Jurkat, Clone E6-1 (cell line): ENCODE measurements around the gene RIT2.
"Not testable (repeated sequence)": the region's sequence is repeated elsewhere in the genome, so short reads cannot be mapped to it uniquely, and the experiment has no call there.

Experiments
- DNase-seq: peaks from one replicate; pipeline ENCODE4 v3.0.0-alpha.2; 2011; ENCODE audit warnings: low read depth, low spot score
- H3K4me3 ChIP-seq: 2 replicates; pipeline ENCODE4 v1.5.1; 2011; ENCODE audit warnings: mild to moderate bottlenecking, low read length, control low read depth, moderate library complexity

RIT2 gene

DNA sequence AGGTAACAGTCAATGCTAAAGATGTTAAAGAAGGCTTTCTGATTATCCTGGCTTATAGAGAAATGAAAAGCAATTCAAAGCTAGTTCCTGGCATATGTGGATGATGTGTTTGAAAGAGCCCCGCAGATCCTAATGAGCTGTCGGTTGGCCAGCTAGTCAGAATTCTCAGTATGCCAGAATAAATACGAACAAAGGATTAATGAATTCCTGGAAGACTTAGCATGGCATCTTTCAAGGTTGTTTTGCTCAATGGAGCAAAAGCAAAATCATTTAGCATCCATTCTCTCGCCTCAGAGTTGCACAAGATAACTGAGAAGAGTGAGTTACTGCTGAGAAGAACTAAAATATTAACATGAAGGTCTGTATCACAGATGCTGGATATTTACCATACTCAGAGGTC, 307.6 kb downstream of the RIT2 start:
- DNase-seq = no peak
- no peak overlapping the region for H3K4me3 ChIP-seq

DNA sequence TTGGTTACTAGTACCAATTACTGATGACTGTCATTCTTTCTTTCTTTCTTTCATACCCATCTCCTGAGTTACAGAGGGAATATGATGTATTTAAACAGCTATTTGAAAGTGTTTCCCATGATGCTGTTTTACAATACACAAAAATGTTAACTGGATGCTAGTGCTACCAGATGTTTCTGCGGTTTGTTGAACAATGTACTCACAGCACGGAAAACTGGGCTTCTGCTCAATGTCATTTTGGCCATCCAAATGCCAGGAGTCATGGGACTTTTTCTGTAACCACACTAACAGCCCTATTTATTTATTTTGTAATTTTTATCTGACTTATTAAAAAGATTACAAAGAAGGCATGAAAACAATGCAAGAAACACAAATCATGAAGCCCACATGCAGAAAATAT, 313.8 kb downstream of the RIT2 start:
- H3K4me3 ChIP-seq = no peak overlapping the region
- no peak for DNase-seq

DNA sequence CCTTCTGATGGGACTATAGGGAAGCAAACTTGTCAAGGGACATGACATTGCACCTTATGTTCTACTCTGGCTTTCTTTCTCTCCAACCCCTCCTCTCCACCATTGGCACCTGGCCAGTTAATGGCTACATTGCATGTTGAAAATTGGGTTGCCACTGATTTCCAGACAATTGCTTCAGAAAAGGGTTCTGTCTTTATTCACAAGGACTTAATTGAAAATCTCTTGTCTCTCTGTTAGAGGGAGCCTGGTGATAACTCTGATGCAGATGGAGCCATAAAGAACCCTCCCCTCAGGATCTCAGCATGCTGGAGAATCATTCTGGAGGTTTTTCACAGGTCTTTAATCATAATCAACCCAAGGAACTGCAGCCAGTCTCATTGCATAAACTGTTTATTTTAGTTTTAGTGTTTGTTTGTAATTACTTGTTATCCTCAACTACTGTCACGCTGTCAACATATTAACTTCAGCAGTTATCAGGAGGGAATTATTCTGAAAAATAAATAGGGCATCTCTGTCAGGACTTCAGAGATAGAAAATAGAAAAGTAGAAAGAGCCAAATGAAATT, 316.8 kb downstream of the RIT2 start:
- no peak for DNase-seq

DNA sequence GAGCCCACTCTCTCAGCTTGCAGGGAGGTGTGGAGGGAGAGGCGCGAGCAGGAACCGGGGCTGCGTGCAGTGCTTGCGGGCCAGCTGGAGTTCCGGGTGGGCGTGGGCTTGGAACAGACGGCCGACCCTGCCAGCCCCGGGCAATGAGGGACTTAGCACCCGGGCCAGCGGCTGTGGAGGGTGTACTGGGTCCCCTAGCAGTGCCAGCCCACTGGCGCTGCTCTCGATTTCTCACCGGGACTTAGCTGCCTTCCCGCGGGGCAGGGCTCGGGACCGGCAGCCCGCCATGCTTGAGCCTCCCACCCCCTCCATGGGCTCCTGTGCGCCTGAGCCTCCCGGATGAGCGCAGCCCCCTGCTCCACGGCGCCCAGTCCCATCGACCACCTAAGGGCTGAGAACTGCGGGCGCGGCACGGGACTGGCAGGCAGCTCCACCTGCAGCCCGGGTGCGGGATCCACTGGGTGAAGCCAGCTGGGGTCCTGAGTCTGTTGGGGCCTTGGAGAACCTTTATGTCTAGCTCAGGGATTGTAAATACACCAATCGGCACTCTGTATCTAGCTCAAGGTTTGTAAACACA, 320.2 kb downstream of the RIT2 start:
- not testable (repeated sequence) for DNase-seq, H3K4me3 ChIP-seq

More for the DNA sequence above, 316.8 kb downstream of the RIT2 start:
- no peak overlapping the region for H3K4me3 ChIP-seq

DNA sequence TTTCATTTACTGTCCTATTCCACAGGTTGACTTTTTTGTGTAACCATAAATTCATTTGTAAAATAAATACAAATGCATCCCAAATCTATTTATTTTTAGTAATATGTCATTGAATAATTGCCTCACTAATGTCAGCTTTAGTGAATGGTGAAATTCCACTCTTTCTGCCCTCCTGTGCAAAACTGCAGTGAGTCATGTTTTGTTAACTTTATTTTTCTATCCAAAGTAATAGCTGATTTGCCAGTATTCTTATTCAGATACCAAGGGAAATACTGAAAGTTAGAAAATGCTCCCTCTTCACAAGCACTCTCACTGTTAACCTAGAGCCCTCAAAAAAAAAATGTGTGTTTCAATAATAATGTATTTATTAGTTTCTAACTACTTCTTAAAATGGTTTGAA, 322.8 kb downstream of the RIT2 start:
- no peak overlapping the region for H3K4me3 ChIP-seq
- no peak for DNase-seq

DNA sequence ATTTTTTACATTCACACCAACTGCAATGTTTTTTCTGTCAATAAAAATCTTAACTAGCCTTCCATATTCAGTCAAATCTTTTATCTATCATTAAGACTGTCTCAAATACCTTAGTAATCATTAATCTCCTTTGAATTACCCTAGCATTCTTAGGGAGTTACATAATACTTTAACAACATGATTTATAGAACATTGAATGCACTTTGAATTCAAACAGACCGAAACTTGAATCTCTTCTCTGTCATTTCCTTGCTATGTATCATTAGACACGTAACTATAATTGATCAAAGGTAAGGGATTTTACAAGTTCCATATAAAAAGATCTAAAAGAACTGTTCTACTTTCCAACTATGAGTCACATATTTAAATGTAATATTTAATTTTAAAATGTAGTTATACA, 330.9 kb downstream of the RIT2 start:
- no peak for DNase-seq
- no peak overlapping the region for H3K4me3 ChIP-seq

DNA sequence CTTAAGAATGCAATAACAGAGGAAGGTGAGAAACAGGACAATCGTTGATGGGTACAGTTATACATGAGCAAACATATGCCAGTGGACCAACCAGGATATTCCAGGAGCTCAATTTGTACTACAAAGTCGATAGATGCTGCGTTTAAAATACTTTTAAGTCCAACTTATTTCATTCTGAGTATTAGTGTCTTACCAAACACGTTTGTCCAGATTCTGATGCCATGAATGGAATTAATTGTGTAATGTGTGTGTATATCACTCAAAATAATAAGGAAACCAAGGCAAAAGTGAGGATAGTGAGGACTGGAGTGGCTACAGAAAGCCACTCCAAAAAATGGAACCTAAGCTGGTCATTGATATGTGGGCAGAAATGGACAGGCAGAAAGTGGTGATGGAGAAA, 332.6 kb downstream of the RIT2 start:
- H3K4me3 ChIP-seq = no peak overlapping the region
- DNase-seq = no peak

DNA sequence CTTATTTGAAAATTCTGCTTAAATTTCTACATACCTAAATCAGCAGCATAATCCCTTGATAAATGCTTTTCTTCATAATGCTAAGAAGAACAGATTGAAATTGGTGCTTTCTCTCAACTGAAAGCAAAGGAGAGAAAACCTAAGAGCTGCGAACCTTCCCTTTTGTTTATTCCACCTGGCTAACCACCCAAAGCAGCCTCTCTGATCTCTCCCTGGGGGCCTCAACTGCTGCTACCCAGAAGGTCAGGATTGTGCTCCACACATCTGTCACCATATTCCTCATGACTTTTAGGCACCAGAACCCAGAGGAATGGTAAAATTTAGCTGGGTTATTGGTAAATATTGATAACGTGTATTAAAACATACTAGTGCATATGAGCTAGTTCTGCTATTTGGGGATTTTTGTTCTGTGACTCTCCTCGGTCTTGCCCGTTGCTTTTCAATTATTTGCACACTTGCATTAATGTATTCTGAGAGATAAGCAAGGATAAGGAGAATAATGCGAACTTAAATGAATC, 334.1 kb downstream of the RIT2 start:
- no peak for DNase-seq
- no peak overlapping the region for H3K4me3 ChIP-seq

DNA sequence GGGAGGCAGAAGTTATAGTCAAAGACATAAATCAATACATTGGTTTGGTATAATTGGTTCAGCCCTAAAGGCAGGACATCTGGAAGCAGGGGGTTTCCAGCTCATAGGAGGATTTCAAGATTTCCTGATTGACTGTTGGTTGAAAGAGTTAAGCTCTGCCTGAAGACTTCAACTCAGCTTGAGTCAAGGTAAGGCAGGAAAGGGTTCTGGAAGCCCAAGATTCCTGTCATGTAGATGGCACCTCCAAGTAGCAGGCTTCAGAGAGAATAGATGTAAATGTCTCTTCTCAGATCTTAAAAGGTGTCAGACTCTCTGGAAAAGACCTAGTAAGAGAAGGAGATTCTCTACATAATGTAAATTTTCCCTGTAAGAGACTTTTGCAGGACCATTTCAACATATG, 335.3 kb downstream of the RIT2 start:
- DNase-seq = no peak
- H3K4me3 ChIP-seq = no peak overlapping the region

DNA sequence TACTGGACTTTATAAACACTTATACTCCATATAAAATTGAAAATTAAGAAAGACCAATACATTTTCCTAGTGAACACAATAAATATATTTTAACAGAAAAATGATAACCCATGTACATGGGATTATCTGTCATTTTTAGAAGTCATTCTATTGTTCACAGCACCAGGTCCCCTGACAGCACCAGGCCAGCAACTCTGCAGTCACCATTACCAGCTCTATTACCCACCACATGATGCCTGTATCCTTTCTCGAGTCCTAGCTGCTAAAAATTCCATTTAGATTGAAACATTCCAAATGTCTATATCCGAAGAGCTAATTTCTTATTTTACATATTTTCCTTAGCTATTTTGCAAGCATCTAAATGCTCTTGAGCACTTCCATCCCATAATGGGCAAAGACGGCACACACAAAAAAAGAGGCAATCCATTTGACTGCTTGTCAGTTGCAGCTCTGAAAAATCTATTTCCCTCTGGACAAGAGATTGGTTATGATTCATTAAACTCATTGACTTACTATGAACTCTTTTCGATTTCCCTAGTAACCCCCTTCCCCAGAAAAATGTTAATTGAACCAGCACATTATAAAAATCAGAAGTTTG, 336.9 kb downstream of the RIT2 start:
- no peak for DNase-seq
- H3K4me3 ChIP-seq = no peak overlapping the region

DNA sequence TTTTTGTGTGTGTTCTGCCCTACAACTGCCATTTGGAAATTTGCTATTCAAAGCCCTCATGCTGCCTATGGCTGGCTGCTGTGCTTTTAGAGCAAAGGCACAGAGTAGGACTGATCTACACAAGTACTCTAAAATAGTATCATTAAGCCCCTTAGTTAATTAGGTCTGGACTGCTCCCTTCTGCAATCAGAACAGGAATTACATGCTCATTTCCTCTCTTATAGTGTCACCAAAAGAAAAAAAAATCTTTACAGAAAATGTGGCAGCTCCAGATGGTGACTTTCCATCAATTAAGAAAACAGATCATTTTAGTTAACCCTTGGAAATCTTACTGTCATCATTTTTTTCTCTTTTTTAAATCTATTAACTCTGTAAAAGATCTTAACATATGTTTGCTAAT, 337.5 kb downstream of the RIT2 start:
- no peak overlapping the region for H3K4me3 ChIP-seq
- no peak for DNase-seq

DNA sequence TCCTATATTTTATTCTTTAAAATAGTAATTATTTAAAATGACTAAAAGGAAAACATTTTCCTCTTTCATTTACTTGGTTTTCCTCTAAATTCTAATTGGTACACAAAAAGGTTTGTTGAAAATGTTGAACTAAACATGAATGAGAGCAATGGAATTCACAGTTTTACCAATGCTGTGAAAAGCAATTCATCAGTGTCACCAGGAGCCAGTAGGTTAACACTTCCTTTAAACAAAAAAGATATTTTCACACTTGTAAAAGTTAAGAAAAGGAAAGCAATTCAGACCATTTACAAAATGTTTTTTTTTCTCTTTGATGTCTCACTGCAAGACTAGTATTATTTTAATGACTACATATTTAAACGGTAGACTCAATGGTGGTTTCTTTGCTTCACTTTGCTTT, 341.6 kb downstream of the RIT2 start:
- H3K4me3 ChIP-seq = no peak overlapping the region
- DNase-seq = no peak

DNA sequence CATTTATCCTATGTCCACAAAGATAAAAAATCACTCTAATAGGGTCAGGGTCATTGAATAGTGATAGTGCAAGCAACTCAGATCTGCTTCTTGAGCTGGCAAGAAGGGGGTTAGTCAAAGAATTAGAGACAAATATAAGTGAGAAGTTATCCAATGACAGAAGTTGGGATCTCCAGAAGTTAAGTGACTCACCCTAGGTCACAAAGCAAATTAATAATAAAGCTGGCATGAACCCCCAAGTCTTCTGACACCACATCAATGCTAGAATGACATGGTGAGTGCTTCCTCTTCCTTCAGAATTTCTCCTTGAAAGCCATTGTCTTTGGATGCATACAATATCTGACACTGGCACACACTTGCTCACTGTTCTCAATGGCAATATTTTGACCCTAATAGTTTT, 343.5 kb downstream of the RIT2 start:
- DNase-seq = no peak

DNA sequence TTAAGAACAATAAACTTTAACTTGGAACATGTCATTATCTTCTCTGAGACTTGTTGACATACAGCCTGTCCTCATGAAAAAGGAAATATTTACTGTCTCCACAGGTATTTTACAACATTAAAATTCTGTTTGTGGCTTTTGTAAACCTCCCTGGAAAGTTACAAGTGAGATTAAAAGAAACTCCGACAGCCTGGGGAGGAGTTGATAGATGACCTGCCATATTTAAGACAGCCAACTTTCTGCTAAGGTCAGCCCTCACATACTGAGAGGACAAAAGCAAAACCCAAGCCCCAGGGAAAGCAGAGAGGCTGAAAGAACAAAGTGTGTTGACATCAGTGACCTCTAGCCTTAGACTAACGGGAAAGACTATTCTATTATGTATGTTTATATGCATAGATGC, 350.2 kb downstream of the RIT2 start:
- no peak for DNase-seq
- no peak overlapping the region for H3K4me3 ChIP-seq

More for the DNA sequence above, 343.5 kb downstream of the RIT2 start:
- no peak overlapping the region for H3K4me3 ChIP-seq

DNA sequence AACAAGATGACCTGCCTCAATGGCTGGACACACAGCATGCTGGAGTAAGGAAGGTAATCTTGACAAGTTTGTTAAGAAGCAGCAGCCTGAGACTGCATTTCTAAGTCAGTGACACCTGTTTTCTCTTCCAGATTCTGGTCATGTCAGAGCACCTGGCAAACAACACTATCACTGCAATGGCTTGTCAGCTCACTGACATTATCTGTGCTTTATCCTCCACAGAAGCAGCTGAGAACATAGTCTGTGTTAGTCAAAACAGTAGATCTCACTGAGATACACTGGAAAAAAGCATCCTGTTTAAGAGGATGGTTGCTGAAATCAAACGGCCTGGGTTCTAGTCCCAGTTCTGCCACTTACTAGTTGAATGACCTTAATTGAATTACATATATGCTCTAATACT, 355.2 kb downstream of the RIT2 start:
- no peak for DNase-seq
- H3K4me3 ChIP-seq = no peak overlapping the region

DNA sequence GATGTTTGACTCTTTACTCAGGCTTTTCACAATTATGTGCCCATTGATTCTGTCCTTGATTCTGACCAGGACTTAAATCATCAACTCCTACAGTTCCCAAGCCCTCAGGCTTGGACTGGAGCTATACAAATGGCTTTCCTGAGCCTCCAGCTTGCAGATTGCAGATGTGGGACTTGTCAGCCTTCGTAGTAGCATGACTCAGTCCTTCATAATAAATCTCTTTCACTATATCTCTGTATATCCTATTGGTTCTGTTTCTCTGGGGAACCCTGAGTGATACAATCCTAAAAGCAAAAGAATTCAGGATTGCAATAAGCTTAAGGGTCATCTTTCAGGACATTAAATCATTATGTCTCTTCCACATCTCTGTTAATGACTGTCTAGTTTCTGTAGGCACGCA, 356.6 kb downstream of the RIT2 start:
- no peak for DNase-seq
- no peak overlapping the region for H3K4me3 ChIP-seq

DNA sequence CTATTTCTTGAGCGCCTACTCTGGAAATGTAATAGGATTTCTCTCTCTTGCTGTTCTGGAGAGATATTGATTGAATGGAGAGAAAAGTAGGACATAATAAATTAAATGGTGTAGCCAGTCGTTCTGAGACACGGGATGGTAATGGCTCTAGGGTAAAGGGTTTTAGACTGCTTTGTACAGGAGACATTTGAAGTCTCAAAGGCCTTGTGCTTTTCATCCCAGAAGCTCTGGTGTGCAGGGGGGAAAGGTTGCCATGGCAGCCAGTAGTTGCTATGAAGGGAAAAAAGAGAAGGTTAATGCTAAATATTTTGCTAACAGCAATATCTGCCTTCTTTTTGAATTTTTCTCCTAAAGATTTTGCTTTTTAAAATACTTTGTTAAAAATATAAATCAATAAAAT, 359.3 kb downstream of the RIT2 start:
- H3K4me3 ChIP-seq = no peak overlapping the region
- DNase-seq = no peak

DNA sequence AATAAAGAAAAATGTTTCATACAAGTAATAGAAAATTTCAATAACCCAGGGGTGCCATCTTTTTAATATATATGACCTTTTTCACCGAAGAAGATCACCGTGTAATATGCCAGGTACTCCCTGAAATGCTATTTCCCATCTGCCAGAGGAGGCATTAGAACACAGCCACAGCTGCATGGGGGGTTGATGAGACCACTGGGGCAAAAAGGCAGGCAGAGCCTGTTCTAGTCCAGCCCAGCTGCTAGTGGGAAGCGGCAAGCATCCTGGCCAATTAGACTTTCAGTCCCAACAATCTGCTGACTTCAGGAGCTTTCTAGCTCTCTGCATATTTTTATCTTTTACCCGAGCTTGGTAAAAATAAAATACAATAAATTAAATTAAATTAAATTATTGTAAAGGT, 362.6 kb downstream of the RIT2 start:
- no peak overlapping the region for H3K4me3 ChIP-seq
- DNase-seq = no peak

DNA sequence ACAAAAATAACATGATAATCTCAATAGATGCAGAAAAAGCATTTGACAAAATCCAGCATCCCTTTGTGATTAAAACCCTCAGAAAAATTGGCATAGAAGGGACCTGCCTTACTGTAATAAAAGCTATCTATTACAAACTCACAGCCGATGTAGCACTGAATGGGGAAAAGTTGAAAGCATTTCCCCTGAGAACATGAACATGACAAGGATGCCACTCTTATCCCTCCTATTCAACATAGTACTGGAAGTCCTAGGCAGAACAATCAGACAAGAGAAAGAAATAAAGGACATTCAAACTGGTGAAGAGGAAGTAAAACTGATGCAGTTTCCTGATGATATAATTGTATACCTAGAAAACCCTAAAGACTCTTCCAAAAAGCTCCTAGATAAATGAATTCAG, 368.7 kb downstream of the RIT2 start:
- no peak overlapping the region for H3K4me3 ChIP-seq

DNA sequence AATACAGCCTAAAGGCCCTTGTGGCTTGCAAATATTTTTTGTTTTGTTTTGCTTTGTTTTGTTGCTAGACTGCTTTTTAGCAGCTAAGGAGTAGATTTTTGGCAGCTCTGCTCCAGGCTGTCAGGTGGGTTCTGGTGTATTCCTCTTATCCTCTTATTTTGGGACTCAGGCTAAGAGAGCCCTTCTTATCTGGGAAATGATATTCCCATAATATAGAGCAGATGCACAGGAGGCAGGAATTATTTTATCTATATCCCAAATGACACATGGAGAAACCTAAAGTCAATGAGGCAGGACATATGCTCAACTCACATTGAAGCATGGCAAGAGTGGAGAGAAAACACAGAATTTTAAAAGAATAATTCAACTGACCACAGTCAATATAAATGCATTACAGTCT, 369.6 kb downstream of the RIT2 start:
- no peak overlapping the region for H3K4me3 ChIP-seq
- DNase-seq = no peak

More for the DNA sequence above, 368.7 kb downstream of the RIT2 start:
- DNase-seq = no peak

DNA sequence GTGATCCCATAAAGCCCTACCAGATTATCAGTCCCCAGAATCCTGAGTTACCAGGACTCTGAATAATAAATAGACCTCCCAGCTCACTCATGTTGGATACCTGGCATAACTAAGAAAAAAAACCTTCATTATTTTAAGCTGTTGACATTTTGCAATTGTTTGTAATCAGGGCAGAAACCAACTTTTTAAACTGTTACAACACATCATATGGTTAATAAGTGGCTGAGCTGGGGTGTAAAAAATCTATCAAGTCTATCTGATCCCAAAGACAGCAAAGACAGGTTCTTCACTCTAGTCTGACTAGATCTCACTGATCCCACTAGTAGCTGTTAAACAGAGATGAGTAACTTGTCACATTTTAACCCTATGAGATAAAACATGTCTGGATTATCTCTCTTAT, 370.3 kb downstream of the RIT2 start:
- H3K4me3 ChIP-seq = no peak overlapping the region
- no peak for DNase-seq
